K562 (cell line): ENCODE results near the gene ALDH1A2. TPM values are rescaled to one million over a fixed set of nuclear protein-coding genes. Genes with fewer than 3 reads are reported as not detected.
"Not testable (repeated sequence)": the region's sequence is repeated elsewhere in the genome, so short reads cannot be mapped to it uniquely, and the experiment has no call there.

Source experiments
- ATAC-seq: fragments of 200-7000 bp; cut with Tn5 transposase; 3 replicates; pipeline ENCODE4 v1.9.1; 2020; ENCODE audit warnings: moderate library complexity
- BruUV-seq: library from RNA; stranded (reverse); fragments of 400-500 nt; replicated peaks from 2 replicates; lab custom pipeline; 2021; lab: Mats Ljungman, UMichigan
- CTCF ChIA-PET: fragments of 300-600 bp; formaldehyde crosslinking; extraction: SDS; loops from one replicate; lab custom pipeline; 2021; ENCODE audit warnings: low intra/inter-chr PET ratio; lab: Yijun Ruan, JAX
- POLR2A ChIA-PET: fragments of 300-600, 350-650 bp; sonication (Branson Sonifier 250); formaldehyde crosslinking; extraction: SDS; loops from one replicate; lab custom pipeline; 2021; ENCODE audit warnings: antibody characterized with exemption, inconsistent platforms; lab: Yijun Ruan, JAX
- DNase-seq, 4 experiments: peaks; one replicate each; pipeline versions ENCODE4 v3.0.0 to v3.0.0-alpha.2; 2011 to 2018; ENCODE audit warnings: low spot score in 3 of 4, mixed read lengths in 3 of 4; ENCODE audit errors: extremely low read depth in 1 of 4
- FAIRE-seq: peaks from 2 replicates; lab custom pipeline; 2011; peaks lifted over from hg19 to GRCh38; lab: Jason Lieb, UNC
- H2AFZ ChIP-seq: 2 replicates; pipeline ENCODE4 v1.6.0; 2011; ENCODE audit warnings: low read depth, low read length, control low read depth, inconsistent platforms
- H3K27ac ChIP-seq: fragments of 200-600 bp; 3 replicates; pipeline ENCODE4 v1.8.0; 2011; ENCODE audit warnings: low read depth, mild to moderate bottlenecking, control low read depth, inconsistent platforms, low read length, moderate library complexity, mixed read lengths; ENCODE audit errors: extremely low read depth
- H3K27me3 ChIP-seq, 2 experiments: fragments of 300-600 bp in 1 of 2; 2 replicates in 1 of 2; 3 replicates in 1 of 2; pipeline versions ENCODE4 v1.6.0 to v1.8.0; 2011; ENCODE audit warnings: inconsistent platforms in 2 of 2, low read length in 2 of 2, mild to moderate bottlenecking in 1 of 2, mixed read lengths in 1 of 2, moderate library complexity in 1 of 2; ENCODE audit not compliant: control insufficient read depth in 2 of 2, insufficient read depth in 2 of 2
- H3K36me3 ChIP-seq: fragments of 300-600 bp; 3 replicates; pipeline ENCODE4 v1.8.0; 2011; ENCODE audit warnings: mild to moderate bottlenecking, low read length, inconsistent platforms; ENCODE audit not compliant: control insufficient read depth, insufficient read depth
- H3K4me1 ChIP-seq, 2 experiments: fragments of 200-600 bp in 1 of 2; replicated peaks in 1 of 2; 2 replicates in 1 of 2; 3 replicates in 1 of 2; pipeline versions ENCODE4 v1.5.1 to v1.8.0; 2011; ENCODE audit warnings: inconsistent platforms in 2 of 2, low read length in 2 of 2, mild to moderate bottlenecking in 1 of 2, mixed read lengths in 1 of 2, moderate library complexity in 1 of 2; ENCODE audit not compliant: control insufficient read depth in 2 of 2, insufficient read depth in 2 of 2
- H3K4me2 ChIP-seq: 2 replicates; pipeline ENCODE4 v1.6.1; 2011; ENCODE audit warnings: low read length, control low read depth, inconsistent platforms, mixed read lengths; ENCODE audit not compliant: insufficient read depth
- H3K4me3 ChIP-seq: fragments of 200-600 bp; sonication (generic), shearing (Covaris generic); 2 replicates; pipeline ENCODE4 v1.5.1; 2016; ENCODE audit warnings: control low read depth, inconsistent platforms
- H3K79me2 ChIP-seq: fragments of 200-600 bp; 3 replicates; pipeline ENCODE4 v1.8.0; 2011; ENCODE audit warnings: low read length, inconsistent platforms; ENCODE audit not compliant: control insufficient read depth, insufficient read depth
- H3K9ac ChIP-seq, 2 experiments: 2 replicates each; pipeline versions ENCODE4 v1.6.0 to v1.6.1; 2011; ENCODE audit warnings: low read depth in 2 of 2, low read length in 2 of 2, control low read depth in 1 of 2, inconsistent platforms in 1 of 2, mild to moderate bottlenecking in 1 of 2, mixed read lengths in 1 of 2; ENCODE audit not compliant: insufficient read depth in 1 of 2
- H3K9me1 ChIP-seq: one replicate; pipeline ENCODE4 v1.6.0; 2011; ENCODE audit warnings: inconsistent platforms, mild to moderate bottlenecking, low read length, moderate library complexity; ENCODE audit not compliant: control insufficient read depth, insufficient read depth
- H3K9me3 ChIP-seq: replicated peaks from 2 replicates; pipeline ENCODE4 v1.5.1; 2011; ENCODE audit warnings: low read depth, low read length, inconsistent platforms; ENCODE audit not compliant: control insufficient read depth, insufficient read depth
- H4K20me1 ChIP-seq: replicated peaks from 2 replicates; pipeline ENCODE4 v1.6.1; 2011; ENCODE audit warnings: low read length, inconsistent platforms, mixed read lengths; ENCODE audit not compliant: control insufficient read depth, insufficient read depth
- KDM1A ChIP-seq, 2 experiments: fragments of 450-650 bp; IDR thresholded peaks; 2 replicates each; pipeline ENCODE4 v1.6.1; 2016; ENCODE audit warnings: mild to moderate bottlenecking in 2 of 2
- POLR2AphosphoS2 ChIP-seq: IDR thresholded peaks from 2 replicates; pipeline ENCODE4 v1.6.1; 2012; ENCODE audit warnings: low read length, improper control_type of control experiment
- ZNF146 ChIP-seq: IDR thresholded peaks from one replicate; pipeline ENCODE4 v1.6.1; 2018; ENCODE audit warnings: missing compliant biosample characterization; ENCODE audit not compliant: unreplicated experiment
- ZNF77 ChIP-seq: fragments of 250-450 bp; sonication (Bioruptor Pico); IDR thresholded peaks from 2 replicates; pipeline ENCODE4 v1.5.0; 2020
- WGBS: fragments of 100-300 bp; shearing (Covaris generic); methylation state at CpG from one replicate; pipeline ENCODE4 v1.1.6; 2016; ENCODE audit warnings: low coverage, mixed read lengths; ENCODE audit not compliant: insufficient coverage; ENCODE audit errors: missing lambda C conversion rate; 5-methylcytosine and 5-hydroxymethylcytosine counted together
- in situ Hi-C: fragments of 300-500 bp; cut with MboI; formaldehyde crosslinking; loops from 4 replicates; pipeline ENCODE4 v1.15.0; 2018; ENCODE audit warnings: inconsistent platforms, mixed read lengths
- intact Hi-C: fragments of 100-400 bp; cut with micrococcal nuclease; formaldehyde crosslinking; loops from 2 replicates; pipeline ENCODE4 v1.14.2; 2022
- polyA plus RNA-seq, 8 experiments: library from polyadenylated mRNA; depleted of rRNA in 4 of 8; stranded (reverse) in 5 of 8; unstranded in 3 of 8; fragments of >200 nt; fragmentation: Nextera tagmentation in 2 of 8; fragmentation: Illumina TruSeq in 1 of 8; extraction: Ambion mirVana in 2 of 8; extraction: Trizol in 1 of 8; gene quantifications; 2 replicates each; pipeline versions ENCODE4 v1.2.1 to v1.2.3, GENCODE V29; 2011 to 2014; ENCODE audit warnings: inconsistent platforms in 1 of 8, missing spikeins in 1 of 8
- total RNA-seq, 7 experiments: library from RNA; depleted of rRNA in 6 of 7; stranded (reverse); fragments of >200 nt in 6 of 7; fragmentation: Illumina TruSeq in 2 of 7; extraction: Trizol in 2 of 7; gene quantifications; 2 replicates each; pipeline versions ENCODE4 v1.2.1 to v1.2.3, GENCODE V29; 2011 to 2021; ENCODE audit warnings: low replicate concordance in 1 of 7

The ALDH1A2 gene
- total and polyA plus RNA-seq, 9 of the 15 experiments (the other 6 are each of a cell fraction or from before 2014, with no cell fraction given), result 115 to 393 (median 333) TPM

DNA sequence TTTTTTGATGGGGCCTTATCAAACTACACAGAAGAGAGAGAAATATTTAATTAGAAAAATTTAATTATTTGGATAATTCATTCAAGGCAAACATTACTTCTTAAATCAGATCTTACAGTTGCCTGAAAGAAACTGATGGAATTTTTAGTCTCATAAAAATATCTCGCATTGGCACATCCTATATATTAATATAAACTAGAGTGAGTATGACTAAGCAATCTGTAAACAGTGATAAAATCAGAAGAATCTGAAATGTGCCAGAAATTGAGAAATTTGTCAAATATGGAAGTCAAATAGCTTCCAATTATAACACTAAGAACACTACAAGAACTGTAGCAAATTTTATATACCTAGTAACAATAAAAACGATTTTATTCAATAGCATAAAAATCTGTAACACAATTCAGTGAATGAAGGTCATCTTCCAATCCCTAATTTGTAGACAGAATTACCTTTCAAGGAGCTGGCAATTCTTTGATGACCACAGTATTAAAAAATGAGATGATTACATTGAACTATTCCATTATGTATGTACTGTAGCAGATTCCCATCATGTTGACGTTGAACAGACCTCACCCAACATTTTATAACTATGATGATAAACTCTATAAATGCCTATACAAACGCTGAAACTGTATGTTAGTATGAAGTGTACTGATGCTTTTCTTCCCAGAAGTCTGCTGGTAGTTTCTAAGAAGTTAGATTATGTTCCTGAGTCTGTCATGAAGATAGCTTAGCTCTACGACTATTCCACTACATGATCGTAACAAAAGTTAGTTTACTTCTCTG is 63.0 kb downstream of the ALDH1A2 start:
- intact Hi-C loops (no loop called here), in situ Hi-C loops (no loop called here)
- 58% methylated on average over 6 of the region's 6 CpGs for WGBS
- H3K9me1 ChIP-seq, result no peaks in the 10 kb centered on the region
- H3K27me3 ChIP-seq, result no peaks in the 10 kb centered on the region
- DNase-seq, result no peak
- no peak overlapping the region for H3K4me3 ChIP-seq
- no TSS peak for BruUV-seq
- H3K4me2 ChIP-seq, result no peak overlapping the region
- CTCF ChIA-PET, result no interaction called here
- ATAC-seq, result no peak
- H3K9ac ChIP-seq, result no peak overlapping the region
- no peaks in the 10 kb centered on the region for H3K4me1 ChIP-seq
- H3K79me2 ChIP-seq, result peaks cover 2% of the 10 kb centered on the region; the same call in 1 of the 3 replicates
- POLR2A ChIA-PET, result interaction anchor here (1.3 to 1.4 kb wide), 3 partner anchors 9 to 13 kb away, joined by 3 to 5 read pairs (median 4); no protein-coding TSS in a partner anchor
- TF ChIP-seq POLR2AphosphoS2, result peak; percentile 56; the same call in 1 of the 2 replicates
- TF ChIP-seq ZNF77, result no peak
- no peak overlapping the region for H3K27ac ChIP-seq
- no peaks in the 10 kb centered on the region for H3K9me3 ChIP-seq
- no peak overlapping the region for H2AFZ ChIP-seq
- peaks cover 84% of the 10 kb centered on the region for H3K36me3 ChIP-seq
- no peaks in the 10 kb centered on the region for H4K20me1 ChIP-seq
- no peak for FAIRE-seq

- BruUV-seq, H3K4me1 ChIP-seq, H3K79me2 ChIP-seq, ATAC-seq, H3K9me3 ChIP-seq, FAIRE-seq, DNase-seq, H3K27ac ChIP-seq, H3K9me1 ChIP-seq, H3K27me3 ChIP-seq, H3K4me3 ChIP-seq, H4K20me1 ChIP-seq, H3K4me2 ChIP-seq, in situ Hi-C loops, intact Hi-C loops, H2AFZ ChIP-seq, CTCF ChIA-PET, H3K9ac ChIP-seq: not testable (repeated sequence)
- TF ChIP-seq KDM1A (IDR thresholded peaks at IDR 0.05), result 0 out of 4 replicates have a peak, but pooled peaks of 1 of the 2 experiments have one; percentile 14
- peak; percentile 85 for TF ChIP-seq ZNF146 (CRISPR knock-in tag)
- WGBS, result 88% methylated on average over 2 of the region's 2 CpGs
- POLR2A ChIA-PET, result interaction anchor here (0.7 kb wide), 1 partner anchor 29 kb away, joined by 4 read pairs; no protein-coding TSS in a partner anchor
- H3K36me3 ChIP-seq, result peaks cover 83% of the 10 kb centered on the region
Observed at GRCh38 chr15:57999699-58000098, 65.8 kb downstream of the ALDH1A2 start.
